Measurements from ENCODE around the gene AMPD2. TPM values are rescaled to one million over a fixed set of nuclear protein-coding genes. Genes with fewer than 3 reads are reported as not detected.

Gene AMPD2
- 66.3 and 91.5 TPM in 2 replicates for total RNA-seq

GRCh38 chr1:109619576-109620400 is at the start of gene AMPD2, which contains the start of gene GNAT2:
TSS of gene AMPD2 (plus strand) at chr1:109619837. CDS start at chr1:109621176, 1,339 bp downstream.
TSS of gene GNAT2 (minus strand) at chr1:109619616. CDS start at chr1:109612870, 6,746 bp downstream.

GRCh38 chr1:109655615-109656519 is 36.2 kb downstream of the AMPD2 start, which contains the start of gene GSTM4:
TSS of gene GSTM4 (plus strand) at chr1:109656099. CDS start at chr1:109656390, 291 bp downstream.

GRCh38 chr1:109667452-109668122 is 48.0 kb downstream of the AMPD2 start, which contains the start of gene GSTM2:
TSS of gene GSTM2 (plus strand) at chr1:109668057. CDS start at chr1:109668116, 59 bp downstream.

Other genes starting within 250 kb of the AMPD2 start
- 8.9 and 9.6 TPM in 2 replicates for gene SORT1, start 221.9 kb upstream of the AMPD2 start, total RNA-seq
- gene PSMA5, start 193.4 kb upstream of the AMPD2 start, total RNA-seq: 30.4 and 60.2 TPM in 2 replicates
- 0.29 and 1.2 TPM in 2 replicates for gene SYPL2, start 153.3 kb upstream of the AMPD2 start, total RNA-seq
- 1.7 and 3.3 TPM in 2 replicates for gene ATXN7L2, start 135.9 kb upstream of the AMPD2 start, total RNA-seq
- 6.4 and 6.8 TPM in 2 replicates for gene CYB561D1, start 125.7 kb upstream of the AMPD2 start, total RNA-seq
- gene AMIGO1, start 110.1 kb upstream of the AMPD2 start, total RNA-seq: 1.0 and 3.6 TPM in 2 replicates
- under 0.01 TPM in 1 of 2 replicates, not detected in the other for gene GPR61, start 80.0 kb upstream of the AMPD2 start, total RNA-seq
- gene GNAI3, start 71.2 kb upstream of the AMPD2 start, total RNA-seq: 13.6 and 21.8 TPM in 2 replicates
- 0.17 and 0.29 TPM in 2 replicates for gene GNAT2, start 221 bp upstream of the AMPD2 start, total RNA-seq
- 23.5 and 28.2 TPM in 2 replicates for gene GSTM4, start 36.3 kb downstream of the AMPD2 start, total RNA-seq
- gene GSTM2, start 48.2 kb downstream of the AMPD2 start, total RNA-seq: 26.3 and 50.8 TPM in 2 replicates
- gene GSTM1, start 68.0 kb downstream of the AMPD2 start, total RNA-seq: 0.15 and 25.1 TPM in 2 replicates
- 6.4 and 34.2 TPM in 2 replicates for gene GSTM5, start 92.4 kb downstream of the AMPD2 start, total RNA-seq
- gene GSTM3, start 121.2 kb downstream of the AMPD2 start, total RNA-seq: 59.6 and 142 TPM in 2 replicates
- gene EPS8L3, start 144.1 kb downstream of the AMPD2 start, total RNA-seq: not detected in 2 replicates